Measurements from ENCODE around the gene WASL. TPM values are rescaled to one million over a fixed set of nuclear protein-coding genes. Genes with fewer than 3 reads are reported as not detected.

The WASL gene
- total RNA-seq, 1 donor from 2014 or later: 33.7 TPM

DNA sequence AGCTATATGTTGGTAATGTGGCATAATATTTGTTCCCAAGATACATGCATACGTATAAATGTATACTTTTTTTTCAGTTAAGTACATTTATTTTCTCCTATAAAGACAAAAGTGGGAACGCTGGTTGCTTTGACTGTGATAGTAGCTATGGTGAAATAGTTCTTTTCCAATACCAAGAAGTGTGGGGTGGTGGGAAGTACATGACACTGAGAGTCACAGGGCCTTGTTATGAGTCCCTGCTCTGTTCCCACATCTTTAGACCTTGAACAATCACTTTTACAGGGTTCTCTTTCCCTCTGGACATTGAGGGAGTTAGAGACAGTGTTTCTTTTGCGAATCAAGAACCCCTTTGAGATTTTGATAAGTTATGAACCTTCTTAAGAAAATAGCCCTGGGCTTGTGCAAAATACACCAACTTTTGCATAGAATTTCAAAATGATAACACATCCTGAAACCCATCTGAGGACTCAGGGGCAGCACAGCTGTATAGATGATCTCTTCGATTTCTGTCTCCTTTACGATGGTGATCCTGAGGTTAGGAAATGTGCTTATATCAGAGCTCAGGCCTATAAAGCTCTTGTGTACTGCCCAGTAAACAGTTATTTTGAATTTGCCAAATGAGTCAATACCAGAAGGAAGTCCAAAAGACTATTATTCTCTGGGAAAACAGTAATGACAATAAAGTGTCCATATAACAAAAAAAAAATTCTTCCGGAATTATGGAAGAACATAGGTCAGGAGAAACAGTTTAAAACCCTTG lies 92.1 kb downstream of the WASL start:
- no peak overlapping the region for H3K4me3 Mint-ChIP-seq (ENCODE audit: unreplicated experiment)
- H3K27me3 Mint-ChIP-seq (ENCODE audit: unreplicated experiment): peaks cover 8% of the 10 kb centered on the region
- no peaks in the 10 kb centered on the region for H3K36me3 Mint-ChIP-seq (ENCODE audit: low read depth, unreplicated experiment)
- DNase-seq (ENCODE audit: low spot score): no peak
- H3K27ac Mint-ChIP-seq (ENCODE audit: unreplicated experiment): no peak overlapping the region
- TF ChIP-seq, protein P1, sequence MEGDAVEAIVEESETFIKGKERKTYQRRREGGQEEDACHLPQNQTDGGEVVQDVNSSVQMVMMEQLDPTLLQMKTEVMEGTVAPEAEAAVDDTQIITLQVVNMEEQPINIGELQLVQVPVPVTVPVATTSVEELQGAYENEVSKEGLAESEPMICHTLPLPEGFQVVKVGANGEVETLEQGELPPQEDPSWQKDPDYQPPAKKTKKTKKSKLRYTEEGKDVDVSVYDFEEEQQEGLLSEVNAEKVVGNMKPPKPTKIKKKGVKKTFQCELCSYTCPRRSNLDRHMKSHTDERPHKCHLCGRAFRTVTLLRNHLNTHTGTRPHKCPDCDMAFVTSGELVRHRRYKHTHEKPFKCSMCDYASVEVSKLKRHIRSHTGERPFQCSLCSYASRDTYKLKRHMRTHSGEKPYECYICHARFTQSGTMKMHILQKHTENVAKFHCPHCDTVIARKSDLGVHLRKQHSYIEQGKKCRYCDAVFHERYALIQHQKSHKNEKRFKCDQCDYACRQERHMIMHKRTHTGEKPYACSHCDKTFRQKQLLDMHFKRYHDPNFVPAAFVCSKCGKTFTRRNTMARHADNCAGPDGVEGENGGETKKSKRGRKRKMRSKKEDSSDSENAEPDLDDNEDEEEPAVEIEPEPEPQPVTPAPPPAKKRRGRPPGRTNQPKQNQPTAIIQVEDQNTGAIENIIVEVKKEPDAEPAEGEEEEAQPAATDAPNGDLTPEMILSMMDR (IDR thresholded peaks at IDR 0.05; ENCODE audit: unreplicated experiment): no peak
- H3K9me3 Mint-ChIP-seq (ENCODE audit: unreplicated experiment): no peaks in the 10 kb centered on the region
- no peaks in the 10 kb centered on the region for H3K4me1 Mint-ChIP-seq (ENCODE audit: unreplicated experiment)

DNA sequence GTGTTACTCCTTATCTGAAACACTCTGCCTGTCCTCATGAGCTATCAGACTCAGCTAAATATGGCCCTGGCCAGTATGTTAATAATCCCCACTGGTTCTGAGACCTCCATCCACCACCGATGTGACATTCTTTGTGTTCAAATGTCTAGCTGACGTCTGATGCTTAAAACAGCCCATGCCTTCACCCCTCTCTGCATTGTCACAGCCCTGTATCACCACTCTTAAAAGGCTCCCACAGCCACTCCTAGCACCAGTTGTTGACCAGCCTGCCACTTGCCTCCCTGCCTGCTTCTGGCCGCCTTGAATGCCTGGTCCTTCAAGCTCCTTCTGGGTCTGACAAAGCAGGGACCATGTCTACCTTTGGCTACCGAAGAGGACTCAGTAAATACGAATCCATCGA lies 93.2 kb downstream of the WASL start, which contains the start of gene LMOD2:
TSS of gene LMOD2 (plus strand) at position 253 of the 400 bp plus-strand sequence. CDS start at position 351, 98 bp downstream.
- TF ChIP-seq, protein P1 (IDR thresholded peaks at IDR 0.05; ENCODE audit: unreplicated experiment): no peak
- no peak for DNase-seq (ENCODE audit: low spot score)
- Mint-ChIP-seq H3K4me1 (ENCODE audit: unreplicated experiment) (no peaks in the 10 kb centered on the region), H3K9me3 (ENCODE audit: unreplicated experiment) (no peaks in the 10 kb centered on the region), H3K27ac (ENCODE audit: unreplicated experiment) (no peak within 1 kb of the TSS), H3K4me3 (ENCODE audit: unreplicated experiment) (no peak within 1 kb of the TSS), H3K27me3 (ENCODE audit: unreplicated experiment) (peaks cover 8% of the 10 kb centered on the region), H3K36me3 (ENCODE audit: low read depth, unreplicated experiment) (no peaks in the 10 kb centered on the region)

DNA sequence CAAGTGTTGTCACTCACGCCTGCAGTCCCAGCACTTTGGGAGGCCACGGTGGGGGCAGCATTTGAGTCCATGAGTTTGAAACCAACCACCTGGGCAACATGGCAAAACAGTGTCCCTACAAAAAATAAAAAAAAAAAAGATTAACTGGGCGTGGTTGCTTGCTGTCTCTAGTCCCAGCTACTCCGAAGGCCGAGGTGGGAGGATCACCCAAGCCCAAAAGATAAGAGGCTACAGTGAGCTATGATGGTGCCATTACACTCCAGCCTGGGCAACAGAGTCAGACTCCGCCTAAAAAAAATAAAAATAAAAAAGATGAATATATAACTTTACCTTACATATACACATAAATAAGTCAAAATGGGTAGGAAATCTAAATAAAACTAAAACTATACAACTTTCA lies 95.6 kb downstream of the WASL start:
- no peak overlapping the region for H3K4me3 Mint-ChIP-seq (ENCODE audit: unreplicated experiment)
- H3K36me3 Mint-ChIP-seq (ENCODE audit: low read depth, unreplicated experiment): no peaks in the 10 kb centered on the region
- no peaks in the 10 kb centered on the region for H3K27me3 Mint-ChIP-seq (ENCODE audit: unreplicated experiment)
- TF ChIP-seq, protein P1 (IDR thresholded peaks at IDR 0.05; ENCODE audit: unreplicated experiment): no peak
- H3K4me1 Mint-ChIP-seq (ENCODE audit: unreplicated experiment): peaks cover 11% of the 10 kb centered on the region
- no peaks in the 10 kb centered on the region for H3K9me3 Mint-ChIP-seq (ENCODE audit: unreplicated experiment)
- no peak overlapping the region for H3K27ac Mint-ChIP-seq (ENCODE audit: unreplicated experiment)
- no peak for DNase-seq (ENCODE audit: low spot score)

DNA sequence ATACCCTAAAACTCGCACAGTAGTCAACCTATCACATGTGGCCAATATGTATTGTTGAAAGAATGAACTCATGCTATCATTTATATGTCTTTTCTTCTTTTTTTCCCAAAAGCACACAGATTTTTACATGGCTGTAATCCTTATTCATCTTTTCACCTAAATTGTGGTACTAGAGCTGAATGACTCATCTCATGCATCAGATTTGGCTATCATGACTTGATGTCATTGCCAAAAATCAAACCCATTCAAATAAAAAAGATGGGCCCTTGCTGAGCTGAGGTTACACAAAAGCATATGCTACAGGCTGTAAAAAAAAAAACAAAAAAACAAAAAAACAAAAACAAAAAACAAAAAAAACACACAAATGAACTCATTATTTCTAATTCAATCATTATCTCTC lies 96.4 kb downstream of the WASL start:
- TF ChIP-seq, protein P1 (IDR thresholded peaks at IDR 0.05; ENCODE audit: unreplicated experiment): no peak
- H3K4me1 Mint-ChIP-seq (ENCODE audit: unreplicated experiment): peaks cover 12% of the 10 kb centered on the region
- DNase-seq (ENCODE audit: low spot score): no peak
- no peaks in the 10 kb centered on the region for H3K9me3 Mint-ChIP-seq (ENCODE audit: unreplicated experiment)
- H3K27me3 Mint-ChIP-seq (ENCODE audit: unreplicated experiment): no peaks in the 10 kb centered on the region
- H3K4me3 Mint-ChIP-seq (ENCODE audit: unreplicated experiment): no peak overlapping the region
- no peak overlapping the region for H3K27ac Mint-ChIP-seq (ENCODE audit: unreplicated experiment)
- no peaks in the 10 kb centered on the region for H3K36me3 Mint-ChIP-seq (ENCODE audit: low read depth, unreplicated experiment)

DNA sequence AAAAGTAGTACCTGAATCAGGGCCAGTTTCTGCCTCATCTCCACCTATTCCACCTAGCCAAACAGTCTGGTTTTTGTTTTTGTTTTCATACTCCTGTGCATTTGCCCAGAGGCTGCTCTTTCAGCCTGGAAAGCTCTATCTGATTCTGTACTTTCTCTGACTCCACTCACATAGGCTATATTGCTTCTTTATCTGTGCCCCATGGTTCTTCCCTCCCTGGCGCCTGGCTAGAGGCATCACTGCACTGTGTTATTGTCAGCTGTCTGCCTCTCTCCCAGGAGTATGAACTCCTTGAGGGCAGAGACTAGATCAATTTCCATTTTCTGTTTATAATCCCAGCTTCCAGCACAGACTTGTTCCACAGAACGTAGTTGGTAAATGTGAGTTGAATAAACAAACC lies 98.2 kb downstream of the WASL start:
- Mint-ChIP-seq H3K27me3 (ENCODE audit: unreplicated experiment) (no peaks in the 10 kb centered on the region), H3K27ac (ENCODE audit: unreplicated experiment) (no peak overlapping the region), H3K4me3 (ENCODE audit: unreplicated experiment) (no peak overlapping the region), H3K4me1 (ENCODE audit: unreplicated experiment) (peaks cover 12% of the 10 kb centered on the region), H3K9me3 (ENCODE audit: unreplicated experiment) (no peaks in the 10 kb centered on the region), H3K36me3 (ENCODE audit: low read depth, unreplicated experiment) (no peaks in the 10 kb centered on the region)
- TF ChIP-seq, protein P1 (IDR thresholded peaks at IDR 0.05; ENCODE audit: unreplicated experiment): no peak
- DNase-seq (ENCODE audit: low spot score): no peak

All from endothelial cell (in vitro differentiated cells).